ENCODE results near the gene DPPA2. TPM values are rescaled to one million over a fixed set of nuclear protein-coding genes. Genes with fewer than 3 reads are reported as not detected.

The DPPA2 gene
- total RNA-seq, 4 donors from 2014 or later: not detected

GRCh38 chr3:109356442-109357155, 40.3 kb upstream of the DPPA2 start:
- intact Hi-C loops (cut with DNase I; ENCODE audit: low total_unique reads): no loop called here
- TF ChIP-seq POLR2A (IDR thresholded peaks at IDR 0.05): no peak

GRCh38 chr3:109355625-109356441, 39.5 kb upstream of the DPPA2 start:
- TF ChIP-seq POLR2A (IDR thresholded peaks at IDR 0.05): no peak
- no peak for TF ChIP-seq CTCF (IDR thresholded peaks at IDR 0.05)
- Histone ChIP-seq H3K4me3 (no peak overlapping the region), H3K27me3 (no peaks in the 10 kb centered on the region), H3K27ac (no peak overlapping the region), H3K4me1 (no peaks in the 10 kb centered on the region), H3K36me3 (no peaks in the 10 kb centered on the region), H3K9me3 (no peaks in the 10 kb centered on the region)
- no peak for DNase-seq
- intact Hi-C loops (cut with DNase I; ENCODE audit: low total_unique reads): no loop called here

More at GRCh38 chr3:109356442-109357155, 40.3 kb upstream of the DPPA2 start:
- Histone ChIP-seq H3K27ac (no peak overlapping the region), H3K36me3 (no peaks in the 10 kb centered on the region), H3K4me3 (no peak overlapping the region), H3K27me3 (no peaks in the 10 kb centered on the region), H3K4me1 (no peaks in the 10 kb centered on the region), H3K9me3 (no peaks in the 10 kb centered on the region)
- DNase-seq: no peak

- TF ChIP-seq POLR2A (IDR thresholded peaks at IDR 0.05) (no peak), CTCF (IDR thresholded peaks at IDR 0.05) (no peak)
- Histone ChIP-seq H3K27ac (no peak overlapping the region), H3K27me3 (no peaks in the 10 kb centered on the region), H3K9me3 (no peaks in the 10 kb centered on the region), H3K4me1 (no peaks in the 10 kb centered on the region), H3K4me3 (no peak overlapping the region), H3K36me3 (no peaks in the 10 kb centered on the region)
- DNase-seq: no peak
- intact Hi-C loops (cut with DNase I; ENCODE audit: low total_unique reads): no loop called here
Observed at GRCh38 chr3:109353057-109353456, 36.7 kb upstream of the DPPA2 start.

GRCh38 chr3:109351231-109351630, 34.9 kb upstream of the DPPA2 start:
- no peaks in the 10 kb centered on the region for H3K36me3 ChIP-seq
- H3K4me3 ChIP-seq: no peak overlapping the region
- DNase-seq: no peak
- H3K27me3 ChIP-seq: no peaks in the 10 kb centered on the region
- H3K9me3 ChIP-seq: no peaks in the 10 kb centered on the region
- H3K4me1 ChIP-seq: no peaks in the 10 kb centered on the region
- TF ChIP-seq POLR2A (IDR thresholded peaks at IDR 0.05) (no peak), CTCF (IDR thresholded peaks at IDR 0.05) (no peak)
- intact Hi-C loops (cut with DNase I; ENCODE audit: low total_unique reads): no loop called here
- H3K27ac ChIP-seq: no peak overlapping the region

- Histone ChIP-seq H3K36me3 (no peaks in the 10 kb centered on the region), H3K4me3 (no peak overlapping the region), H3K27me3 (no peaks in the 10 kb centered on the region), H3K9me3 (no peaks in the 10 kb centered on the region), H3K27ac (no peak overlapping the region), H3K4me1 (no peaks in the 10 kb centered on the region)
- no peak for TF ChIP-seq POLR2A (IDR thresholded peaks at IDR 0.05)
- no peak for TF ChIP-seq CTCF (IDR thresholded peaks at IDR 0.05)
- intact Hi-C loops (cut with DNase I; ENCODE audit: low total_unique reads): no loop called here
- no peak for DNase-seq
Observed at GRCh38 chr3:109346770-109347295, 30.5 kb upstream of the DPPA2 start.
